ENCODE measurements around the gene GPLD1.
"Not testable (repeated sequence)": the region's sequence is repeated elsewhere in the genome, so short reads cannot be mapped to it uniquely, and the experiment has no call there.

GPLD1 gene

GRCh38 chr6:24400045-24401039, 89.0 kb downstream of the GPLD1 start:
- H3K27ac ChIP-seq (ENCODE audit: low read depth, low read length); H3K36me3 ChIP-seq (ENCODE audit: insufficient read depth, low read length); H2AFZ ChIP-seq (ENCODE audit: low read length, unreplicated experiment); H3K27me3 ChIP-seq (ENCODE audit: insufficient read depth, low read length); H3K4me3 ChIP-seq (ENCODE audit: low read depth, low read length): not testable (repeated sequence)
- Histone ChIP-seq H3K79me2 (ENCODE audit: control insufficient read depth, insufficient read depth, low read length, unreplicated experiment) (peaks cover 30% of the 10 kb centered on the region), H3K4me1 (ENCODE audit: control insufficient read depth, insufficient read depth, low read length, unreplicated experiment) (peaks cover 11% of the 10 kb centered on the region)

DNA sequence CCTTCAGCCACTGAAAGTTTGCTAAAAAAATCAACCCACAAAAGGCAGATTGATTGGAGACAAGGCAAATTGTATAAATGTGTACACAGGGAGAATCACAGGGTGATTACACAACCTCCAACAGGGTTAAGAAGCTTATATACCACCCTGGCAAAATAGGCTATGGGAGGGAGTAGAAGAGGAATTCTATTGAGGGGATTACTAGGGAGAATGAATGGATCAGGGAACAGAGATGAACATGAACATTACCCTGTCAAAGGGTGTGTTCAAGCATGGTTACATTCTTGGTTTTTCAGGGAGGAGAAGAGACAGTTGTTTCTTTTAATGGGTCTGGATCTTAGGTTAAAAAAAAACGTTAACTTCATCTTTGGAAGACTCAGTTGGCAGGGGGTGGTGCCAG, 91.7 kb downstream of the GPLD1 start:
- Histone ChIP-seq H3K36me3 (ENCODE audit: insufficient read depth, low read length) (no peaks in the 10 kb centered on the region), H3K79me2 (ENCODE audit: control insufficient read depth, insufficient read depth, low read length, unreplicated experiment) (peaks cover 6% of the 10 kb centered on the region), H3K27ac (ENCODE audit: low read depth, low read length) (no peak overlapping the region), H3K4me3 (ENCODE audit: low read depth, low read length) (no peak overlapping the region), H2AFZ (ENCODE audit: low read length, unreplicated experiment) (no peak overlapping the region), H3K27me3 (ENCODE audit: insufficient read depth, low read length) (peaks cover 7% of the 10 kb centered on the region; the same call in 1 of the 2 replicates), H3K4me1 (ENCODE audit: control insufficient read depth, insufficient read depth, low read length, unreplicated experiment) (peaks cover 9% of the 10 kb centered on the region)

DNA sequence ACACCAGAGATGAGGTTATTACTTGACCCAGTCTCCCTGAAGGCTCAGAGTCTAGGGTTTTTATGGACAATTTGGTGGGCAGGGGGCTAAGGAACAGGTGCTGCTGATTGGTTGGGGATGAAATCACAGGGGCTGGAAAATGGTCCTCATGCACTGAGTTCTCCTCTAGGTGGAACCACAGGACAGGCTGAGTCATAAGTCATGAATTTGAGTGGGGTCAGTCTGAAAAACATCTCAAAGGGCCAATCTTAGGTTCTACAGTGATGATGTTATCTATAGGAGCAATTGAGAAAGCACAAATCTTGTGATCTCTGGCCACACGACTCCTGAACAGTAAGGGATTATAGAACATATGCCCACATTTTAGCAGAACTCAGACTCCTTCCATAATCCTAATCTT, 92.6 kb downstream of the GPLD1 start:
- Histone ChIP-seq H3K27ac (ENCODE audit: low read depth, low read length) (no peak overlapping the region), H3K4me3 (ENCODE audit: low read depth, low read length) (no peak overlapping the region), H2AFZ (ENCODE audit: low read length, unreplicated experiment) (no peak overlapping the region), H3K27me3 (ENCODE audit: insufficient read depth, low read length) (peaks cover 7% of the 10 kb centered on the region; the same call in 1 of the 2 replicates), H3K36me3 (ENCODE audit: insufficient read depth, low read length) (no peaks in the 10 kb centered on the region), H3K79me2 (ENCODE audit: control insufficient read depth, insufficient read depth, low read length, unreplicated experiment) (no peaks in the 10 kb centered on the region), H3K4me1 (ENCODE audit: control insufficient read depth, insufficient read depth, low read length, unreplicated experiment) (peaks cover 9% of the 10 kb centered on the region)

DNA sequence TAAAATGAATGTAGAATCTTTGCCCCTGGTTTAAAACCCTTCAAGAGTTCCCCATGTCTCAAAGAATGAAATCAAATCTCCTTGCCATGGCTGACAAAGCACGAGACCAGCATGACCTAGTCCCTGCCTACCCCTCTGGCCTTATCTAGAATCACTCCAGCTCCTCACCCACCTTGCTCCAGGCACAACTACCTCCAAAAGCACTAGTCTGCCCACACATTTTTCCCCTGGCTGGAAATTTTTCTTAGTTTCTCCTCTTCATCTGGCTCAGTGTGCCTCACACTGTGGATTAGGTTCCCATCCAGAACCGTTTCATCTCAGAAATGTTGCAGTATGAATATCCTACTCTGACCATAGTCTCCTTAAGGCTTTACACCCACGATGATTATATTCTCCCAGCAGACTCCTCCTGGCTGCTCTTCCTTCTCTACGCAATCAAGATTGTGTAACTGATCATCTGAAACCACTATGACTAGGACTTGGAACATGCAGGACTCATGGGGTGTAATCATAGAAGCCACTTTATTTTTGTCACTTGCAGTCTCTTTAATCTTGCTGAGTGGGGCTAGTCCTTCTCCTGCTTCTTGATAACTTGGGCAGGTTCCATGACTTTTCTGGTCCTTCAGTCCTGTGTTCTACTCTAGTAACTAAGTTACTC, 94.5 kb downstream of the GPLD1 start:
- no peaks in the 10 kb centered on the region for H3K36me3 ChIP-seq (ENCODE audit: insufficient read depth, low read length)
- H3K79me2 ChIP-seq (ENCODE audit: control insufficient read depth, insufficient read depth, low read length, unreplicated experiment) = no peaks in the 10 kb centered on the region
- peak overlapping the region; percentile 16 for H2AFZ ChIP-seq (ENCODE audit: low read length, unreplicated experiment)
- H3K4me1 ChIP-seq (ENCODE audit: control insufficient read depth, insufficient read depth, low read length, unreplicated experiment) = peaks cover 9% of the 10 kb centered on the region
- H3K27me3 ChIP-seq (ENCODE audit: insufficient read depth, low read length) = peaks cover 5% of the 10 kb centered on the region; the same call in 1 of the 2 replicates
- H3K4me3 ChIP-seq (ENCODE audit: low read depth, low read length) = no peak overlapping the region
- H3K27ac ChIP-seq (ENCODE audit: low read depth, low read length) = peak overlapping the region; percentile 42

DNA sequence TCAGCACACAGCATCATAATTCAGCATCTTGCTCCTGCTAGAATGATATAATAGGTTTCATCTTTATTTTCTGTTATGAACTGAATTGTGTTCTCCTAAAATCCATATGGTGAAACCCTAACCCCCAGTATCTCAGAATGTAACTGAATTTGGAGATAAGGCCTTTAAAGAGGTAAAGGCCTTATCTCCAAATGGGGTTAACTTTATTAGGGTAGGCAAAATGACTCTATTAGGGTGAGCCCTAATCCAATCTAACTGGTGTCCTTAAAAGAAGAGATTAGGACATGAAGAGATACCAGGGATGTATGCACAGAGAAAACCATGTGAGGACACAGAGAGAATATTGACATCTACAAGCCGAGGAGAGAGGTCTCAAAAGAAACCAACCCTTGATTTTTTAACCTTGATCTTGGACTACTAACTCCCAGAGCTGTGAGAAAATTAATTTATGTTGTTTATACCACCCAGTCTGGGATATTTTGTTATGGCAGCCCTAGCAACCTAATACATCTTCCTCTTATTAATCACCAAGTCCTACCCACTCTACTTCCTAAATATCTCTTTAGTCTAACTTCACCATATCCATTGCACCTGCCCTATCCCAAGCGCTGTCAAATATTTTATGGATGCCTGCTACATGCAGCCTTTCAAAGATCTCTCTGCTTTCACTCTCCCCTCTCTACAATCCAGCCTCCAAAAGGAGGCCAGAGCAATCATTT, 95.2 kb downstream of the GPLD1 start:
- Histone ChIP-seq H3K27me3 (ENCODE audit: insufficient read depth, low read length) (no peaks in the 10 kb centered on the region), H3K4me3 (ENCODE audit: low read depth, low read length) (no peak overlapping the region), H3K27ac (ENCODE audit: low read depth, low read length) (peak overlapping the region; percentile 29; the same call in 1 of the 2 replicates), H3K4me1 (ENCODE audit: control insufficient read depth, insufficient read depth, low read length, unreplicated experiment) (peaks cover 9% of the 10 kb centered on the region), H3K36me3 (ENCODE audit: insufficient read depth, low read length) (no peaks in the 10 kb centered on the region), H2AFZ (ENCODE audit: low read length, unreplicated experiment) (no peak overlapping the region), H3K79me2 (ENCODE audit: control insufficient read depth, insufficient read depth, low read length, unreplicated experiment) (no peaks in the 10 kb centered on the region)

DNA sequence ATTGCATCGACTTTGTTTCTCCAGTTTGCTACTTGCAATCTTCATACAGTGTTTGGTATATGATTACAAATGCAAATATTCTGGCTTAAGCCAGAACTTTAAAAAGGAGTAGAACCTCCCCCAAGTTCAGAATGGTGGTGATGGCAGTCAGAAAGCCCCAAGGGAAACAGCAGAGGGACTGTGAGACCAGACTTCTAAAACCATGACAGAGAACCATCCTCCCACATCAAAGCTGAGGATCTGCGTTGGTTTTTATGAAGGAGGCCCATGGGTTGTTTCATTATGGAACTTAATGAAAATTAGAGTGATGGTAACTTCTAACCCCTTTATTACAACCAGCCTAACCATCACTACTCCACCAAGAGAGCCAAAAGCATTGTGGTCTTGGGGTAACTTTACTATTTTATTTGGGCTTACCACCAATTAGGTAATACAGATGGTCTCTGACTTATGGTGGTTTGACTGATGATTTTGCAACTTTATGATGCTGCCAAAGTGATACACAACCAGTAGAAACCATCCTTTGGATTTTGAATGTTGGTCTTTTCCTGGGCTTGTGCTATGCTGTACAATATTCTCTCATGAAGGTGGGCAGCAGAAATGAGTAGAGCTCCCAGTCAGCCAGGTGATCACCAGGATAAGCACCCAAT, 97.5 kb downstream of the GPLD1 start:
- H3K27me3 ChIP-seq (ENCODE audit: insufficient read depth, low read length) = no peaks in the 10 kb centered on the region
- H3K4me1 ChIP-seq (ENCODE audit: control insufficient read depth, insufficient read depth, low read length, unreplicated experiment) = peaks cover 9% of the 10 kb centered on the region
- no peak overlapping the region for H3K4me3 ChIP-seq (ENCODE audit: low read depth, low read length)
- no peak overlapping the region for H2AFZ ChIP-seq (ENCODE audit: low read length, unreplicated experiment)
- no peaks in the 10 kb centered on the region for H3K36me3 ChIP-seq (ENCODE audit: insufficient read depth, low read length)
- H3K79me2 ChIP-seq (ENCODE audit: control insufficient read depth, insufficient read depth, low read length, unreplicated experiment) = no peaks in the 10 kb centered on the region
- H3K27ac ChIP-seq (ENCODE audit: low read depth, low read length) = no peak overlapping the region

DNA sequence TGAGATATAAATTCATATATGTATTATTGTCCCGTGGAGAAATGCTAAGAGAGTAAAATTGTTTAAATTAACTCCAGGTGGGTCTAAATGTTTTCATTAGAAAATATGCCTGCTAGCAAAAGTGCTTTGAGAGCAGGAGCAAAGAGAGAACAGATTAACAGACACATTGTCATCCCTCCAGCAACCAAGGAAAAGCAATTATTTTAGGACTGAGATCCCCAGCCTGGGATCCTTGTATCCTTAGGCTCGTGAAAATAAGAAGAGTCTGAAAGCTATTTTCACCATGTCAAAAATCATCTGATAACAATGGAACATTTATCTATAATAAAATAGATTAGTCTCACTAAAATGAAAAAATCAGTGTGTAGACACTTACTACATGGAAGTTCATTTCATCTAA, 98.2 kb downstream of the GPLD1 start:
- H3K27me3 ChIP-seq (ENCODE audit: insufficient read depth, low read length) = no peaks in the 10 kb centered on the region
- no peak overlapping the region for H3K4me3 ChIP-seq (ENCODE audit: low read depth, low read length)
- H3K36me3 ChIP-seq (ENCODE audit: insufficient read depth, low read length) = no peaks in the 10 kb centered on the region
- no peak overlapping the region for H3K27ac ChIP-seq (ENCODE audit: low read depth, low read length)
- no peak overlapping the region for H2AFZ ChIP-seq (ENCODE audit: low read length, unreplicated experiment)
- H3K4me1 ChIP-seq (ENCODE audit: control insufficient read depth, insufficient read depth, low read length, unreplicated experiment) = peaks cover 9% of the 10 kb centered on the region
- H3K79me2 ChIP-seq (ENCODE audit: control insufficient read depth, insufficient read depth, low read length, unreplicated experiment) = no peaks in the 10 kb centered on the region

DNA sequence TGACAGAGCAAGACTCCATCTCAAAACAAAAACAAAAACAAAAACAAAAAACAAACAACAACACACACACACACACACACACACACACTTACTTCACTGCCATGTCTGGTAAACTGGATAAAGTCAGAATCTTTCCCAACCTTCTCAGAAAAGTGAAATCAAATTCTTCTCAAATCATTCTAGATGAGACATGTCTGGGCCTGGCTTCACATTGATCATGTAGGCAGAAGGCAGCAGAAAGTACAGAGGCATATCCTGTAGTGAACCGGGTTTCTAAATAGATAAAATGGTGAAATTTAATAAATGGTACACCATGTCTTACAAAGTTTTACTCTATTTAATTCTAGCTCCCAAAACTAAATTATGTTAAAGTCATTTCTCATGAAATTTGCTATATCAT, 101.6 kb downstream of the GPLD1 start:
- Histone ChIP-seq H2AFZ (ENCODE audit: low read length, unreplicated experiment) (no peak overlapping the region), H3K79me2 (ENCODE audit: control insufficient read depth, insufficient read depth, low read length, unreplicated experiment) (no peaks in the 10 kb centered on the region), H3K27me3 (ENCODE audit: insufficient read depth, low read length) (no peaks in the 10 kb centered on the region), H3K4me1 (ENCODE audit: control insufficient read depth, insufficient read depth, low read length, unreplicated experiment) (no peaks in the 10 kb centered on the region), H3K36me3 (ENCODE audit: insufficient read depth, low read length) (no peaks in the 10 kb centered on the region), H3K27ac (ENCODE audit: low read depth, low read length) (no peak overlapping the region), H3K4me3 (ENCODE audit: low read depth, low read length) (no peak overlapping the region)

GRCh38 chr6:24385536-24386269, 103.7 kb downstream of the GPLD1 start:
- Histone ChIP-seq H3K79me2 (ENCODE audit: control insufficient read depth, insufficient read depth, low read length, unreplicated experiment) (no peaks in the 10 kb centered on the region), H3K4me3 (ENCODE audit: low read depth, low read length) (no peak overlapping the region), H3K27ac (ENCODE audit: low read depth, low read length) (no peak overlapping the region)

More at GRCh38 chr6:24385536-24386269, 103.7 kb downstream of the GPLD1 start:
- Histone ChIP-seq H3K36me3 (ENCODE audit: insufficient read depth, low read length) (no peaks in the 10 kb centered on the region), H3K4me1 (ENCODE audit: control insufficient read depth, insufficient read depth, low read length, unreplicated experiment) (no peaks in the 10 kb centered on the region), H2AFZ (ENCODE audit: low read length, unreplicated experiment) (no peak overlapping the region), H3K27me3 (ENCODE audit: insufficient read depth, low read length) (0 out of 2 replicates have a peak, but pooled peaks cover 6% of the 10 kb centered on the region)
